Smooth muscle cell (in vitro differentiated cells): ENCODE measurements around the gene NTNG2. TPM values are rescaled to one million over a fixed set of nuclear protein-coding genes. Genes with fewer than 3 reads are reported as not detected.
A peak's percentile ranks its signal among the peaks of the same experiment; 100 is the strongest.

Experiments
- DNase-seq: peaks from one replicate; lab custom pipeline; 2025; ENCODE audit not compliant: unreplicated experiment; lab: John Stamatoyannopoulos, UW
- H2AFZ ChIP-seq: fragments of 200-600 bp; sonication (generic); 2 replicates; pipeline ENCODE4 v1.6.0; 2016; ENCODE audit warnings: antibody characterized with exemption, low read depth, mild to moderate bottlenecking
- H3F3A ChIP-seq: fragments of 200-600 bp; sonication (generic); 2 replicates; pipeline ENCODE4 v1.6.0; 2017; ENCODE audit warnings: antibody characterized with exemption, low read depth
- H3K27ac ChIP-seq: fragments of 200-600 bp; sonication (generic); 2 replicates; pipeline ENCODE4 v1.5.1; 2016; ENCODE audit warnings: low read depth, mild to moderate bottlenecking
- H3K27me3 ChIP-seq: fragments of 200-600 bp; sonication (generic); 2 replicates; pipeline ENCODE4 v1.6.1; 2016; ENCODE audit warnings: low read depth, mild to moderate bottlenecking
- H3K36me3 ChIP-seq: fragments of 200-600 bp; sonication (generic); 2 replicates; pipeline ENCODE4 v1.5.1; 2016; ENCODE audit warnings: low read depth
- H3K4me1 ChIP-seq: fragments of 200-600 bp; sonication (generic); 2 replicates; pipeline ENCODE4 v1.5.1; 2016; ENCODE audit warnings: low read depth
- H3K4me2 ChIP-seq: fragments of 200-600 bp; sonication (generic); 2 replicates; pipeline ENCODE4 v1.6.0; 2016; ENCODE audit warnings: mild to moderate bottlenecking
- H3K4me3 ChIP-seq: fragments of 200-600 bp; sonication (generic); 2 replicates; pipeline ENCODE4 v1.5.1; 2016; ENCODE audit warnings: mild to moderate bottlenecking
- H3K79me2 ChIP-seq: fragments of 200-600 bp; sonication (generic); 2 replicates; pipeline ENCODE4 v1.6.0; 2016; ENCODE audit warnings: low read depth, mild to moderate bottlenecking
- H3K9ac ChIP-seq: fragments of 200-600 bp; sonication (generic); 2 replicates; pipeline ENCODE4 v1.6.0; 2016; ENCODE audit warnings: low read depth
- H3K9me3 ChIP-seq: fragments of 200-600 bp; sonication (generic); replicated peaks from 2 replicates; pipeline ENCODE4 v1.5.1; 2016; ENCODE audit warnings: low read depth
- H4K20me1 ChIP-seq: fragments of 200-600 bp; sonication (generic); 2 replicates; pipeline ENCODE4 v1.6.0; 2016; ENCODE audit warnings: low read depth
- WGBS: methylation state at CpG from one replicate; pipeline ENCODE4 v1.1.7; 2016; ENCODE audit warnings: low lambda C conversion rate; 5-methylcytosine and 5-hydroxymethylcytosine counted together
- polyA plus RNA-seq: library from polyadenylated mRNA; unstranded; fragments of >200 nt; fragmentation: Nextera tagmentation; extraction: Ambion mirVana; gene quantifications from 2 replicates; pipeline ENCODE4 v1.2.1, GENCODE V29; 2016
- total RNA-seq: library from RNA; depleted of rRNA; stranded (reverse); fragments of >200 nt; gene quantifications from 2 replicates; pipeline ENCODE4 v1.2.3, GENCODE V29; 2014
- TF ChIP-seq, protein P1 (sequence below): fragments of 200-600 bp; sonication (generic); IDR thresholded peaks from 2 replicates; pipeline ENCODE4 v1.5.1; 2017; ENCODE audit warnings: borderline replicate concordance, mild to moderate bottlenecking, antibody characterized with exemption; ENCODE audit not compliant: insufficient read depth, poor library complexity, severe bottlenecking

The NTNG2 gene
- total and polyA plus RNA-seq, 2 experiments from 2014 or later = 0.36 to 1.0 TPM

DNA sequence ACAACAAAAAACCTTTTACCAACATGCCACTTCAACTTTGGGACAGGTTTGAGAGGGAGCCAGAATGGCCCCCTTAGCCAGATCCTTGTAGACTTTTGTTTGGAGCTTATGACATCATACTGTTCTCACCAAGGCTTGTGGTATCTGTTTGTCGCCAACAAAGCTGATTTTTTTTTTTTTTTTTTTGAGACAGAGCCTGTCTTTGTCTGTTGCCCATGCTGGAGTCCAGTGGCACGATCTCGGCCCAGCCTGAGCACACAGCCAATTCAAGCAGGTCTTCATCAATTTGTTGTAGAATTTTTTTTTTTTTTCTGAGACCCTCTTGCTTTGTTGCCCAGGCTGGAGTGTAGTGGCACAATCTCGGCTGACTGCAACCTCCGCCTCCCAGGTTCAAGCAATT is 26.4 kb upstream of the NTNG2 start:
- no peak overlapping the region for H3K4me2 ChIP-seq
- H3F3A ChIP-seq = no peaks in the 10 kb centered on the region
- H4K20me1 ChIP-seq = no peaks in the 10 kb centered on the region
- H3K36me3 ChIP-seq = no peaks in the 10 kb centered on the region
- H3K4me1 ChIP-seq = peaks cover 8% of the 10 kb centered on the region
- no peaks in the 10 kb centered on the region for H3K9me3 ChIP-seq
- no peak overlapping the region for H3K9ac ChIP-seq
- H3K4me3 ChIP-seq = no peak overlapping the region
- no peak overlapping the region for H2AFZ ChIP-seq
- no peak for DNase-seq
- H3K27ac ChIP-seq = no peak overlapping the region
- no peaks in the 10 kb centered on the region for H3K79me2 ChIP-seq
- H3K27me3 ChIP-seq = peaks cover 39% of the 10 kb centered on the region
- 94% methylated on average over 5 of the region's 5 CpGs for WGBS
- TF ChIP-seq, protein P1, sequence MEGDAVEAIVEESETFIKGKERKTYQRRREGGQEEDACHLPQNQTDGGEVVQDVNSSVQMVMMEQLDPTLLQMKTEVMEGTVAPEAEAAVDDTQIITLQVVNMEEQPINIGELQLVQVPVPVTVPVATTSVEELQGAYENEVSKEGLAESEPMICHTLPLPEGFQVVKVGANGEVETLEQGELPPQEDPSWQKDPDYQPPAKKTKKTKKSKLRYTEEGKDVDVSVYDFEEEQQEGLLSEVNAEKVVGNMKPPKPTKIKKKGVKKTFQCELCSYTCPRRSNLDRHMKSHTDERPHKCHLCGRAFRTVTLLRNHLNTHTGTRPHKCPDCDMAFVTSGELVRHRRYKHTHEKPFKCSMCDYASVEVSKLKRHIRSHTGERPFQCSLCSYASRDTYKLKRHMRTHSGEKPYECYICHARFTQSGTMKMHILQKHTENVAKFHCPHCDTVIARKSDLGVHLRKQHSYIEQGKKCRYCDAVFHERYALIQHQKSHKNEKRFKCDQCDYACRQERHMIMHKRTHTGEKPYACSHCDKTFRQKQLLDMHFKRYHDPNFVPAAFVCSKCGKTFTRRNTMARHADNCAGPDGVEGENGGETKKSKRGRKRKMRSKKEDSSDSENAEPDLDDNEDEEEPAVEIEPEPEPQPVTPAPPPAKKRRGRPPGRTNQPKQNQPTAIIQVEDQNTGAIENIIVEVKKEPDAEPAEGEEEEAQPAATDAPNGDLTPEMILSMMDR = no peak

DNA sequence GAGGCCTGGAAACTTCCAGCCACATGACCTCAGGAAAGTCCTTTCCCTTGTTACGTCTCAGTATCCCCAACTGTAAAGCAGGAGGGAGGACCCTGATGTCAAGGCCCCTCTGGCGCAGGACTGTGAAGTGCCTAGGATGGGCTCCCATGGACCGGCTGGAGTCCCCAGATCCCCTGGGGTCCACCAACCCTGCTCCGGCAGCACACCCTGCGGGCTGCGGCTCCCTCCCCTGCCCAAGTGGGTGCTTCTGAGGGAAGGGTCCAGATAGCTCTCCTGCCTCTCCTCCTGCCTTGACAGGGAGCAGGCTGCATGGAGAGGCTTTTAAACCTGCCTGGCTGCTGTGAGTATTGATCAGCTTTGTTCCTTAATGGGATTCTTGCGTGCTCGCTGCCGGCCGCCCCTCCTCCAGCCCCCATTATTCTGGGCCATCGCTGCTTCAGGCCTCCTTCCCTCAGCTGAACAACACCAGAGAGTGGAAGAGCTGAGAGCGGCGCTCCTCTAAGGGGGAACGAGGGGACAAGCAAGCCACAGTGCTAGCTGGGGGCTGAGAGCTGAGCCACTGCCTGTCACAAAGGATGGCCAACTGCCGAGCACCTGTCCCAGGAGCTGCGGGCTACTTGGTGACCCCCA is 25.6 kb upstream of the NTNG2 start:
- Histone ChIP-seq H3K27me3 (peaks cover 41% of the 10 kb centered on the region), H3F3A (no peaks in the 10 kb centered on the region), H3K4me1 (peaks cover 16% of the 10 kb centered on the region), H3K36me3 (no peaks in the 10 kb centered on the region), H3K27ac (no peak overlapping the region), H3K4me3 (no peak overlapping the region), H3K9me3 (no peaks in the 10 kb centered on the region), H2AFZ (no peak overlapping the region), H3K4me2 (no peak overlapping the region), H3K9ac (no peak overlapping the region), H4K20me1 (no peaks in the 10 kb centered on the region), H3K79me2 (no peaks in the 10 kb centered on the region)
- 82% methylated on average over 16 of the region's 16 CpGs for WGBS
- DNase-seq = no peak
- TF ChIP-seq, protein P1 = no peak

DNA sequence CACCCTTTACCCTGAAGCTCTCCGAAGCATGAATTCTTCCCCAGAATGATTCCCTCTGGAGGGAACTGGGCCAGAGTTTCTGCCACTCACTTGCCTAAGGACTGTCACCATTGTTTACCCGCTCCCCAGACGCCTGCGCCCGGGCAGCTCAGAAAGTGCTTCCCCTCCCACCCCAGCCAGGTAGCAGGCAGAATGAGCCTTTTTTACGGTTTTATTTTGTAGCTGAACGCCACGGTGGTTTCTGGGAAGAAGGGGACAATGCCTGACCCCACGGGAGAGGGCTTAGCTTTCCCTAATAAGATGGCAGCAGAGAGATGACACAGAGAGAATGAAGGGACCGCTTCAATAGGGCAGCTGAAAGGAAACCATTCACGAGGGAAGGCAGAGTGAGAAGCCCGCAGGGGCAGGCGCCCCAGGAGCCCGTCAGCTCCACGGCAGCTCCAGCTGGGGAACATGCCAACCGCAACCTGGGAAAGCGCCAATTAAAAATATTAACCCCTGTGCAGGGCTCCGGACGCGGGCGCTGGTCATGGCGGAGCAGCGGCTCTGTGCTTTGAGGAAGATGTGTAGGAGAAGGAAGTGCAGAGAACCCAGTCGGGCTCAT is 20.4 kb upstream of the NTNG2 start:
- H4K20me1 ChIP-seq = no peaks in the 10 kb centered on the region
- no peak for DNase-seq
- peak overlapping the region; percentile 42 for H3K4me2 ChIP-seq
- TF ChIP-seq, protein P1 = no peak
- H3F3A ChIP-seq = no peaks in the 10 kb centered on the region
- no peaks in the 10 kb centered on the region for H3K9me3 ChIP-seq
- H2AFZ ChIP-seq = no peak overlapping the region
- no peaks in the 10 kb centered on the region for H3K36me3 ChIP-seq
- peaks cover 58% of the 10 kb centered on the region for H3K27me3 ChIP-seq
- H3K27ac ChIP-seq = no peak overlapping the region
- H3K4me1 ChIP-seq = peaks cover 16% of the 10 kb centered on the region
- peak overlapping the region; percentile 30 for H3K4me3 ChIP-seq
- no peaks in the 10 kb centered on the region for H3K79me2 ChIP-seq
- H3K9ac ChIP-seq = no peak overlapping the region
- WGBS = 15% methylated on average over 24 of the region's 24 CpGs
